Erythroblast (primary cell): ENCODE data around the gene LY6G6C.

Source experiments
- GATA1 ChIP-seq: IDR thresholded peaks from 2 replicates; pipeline ENCODE4 v1.6.1; 2011; ENCODE audit warnings: low read depth, mild to moderate bottlenecking, control low read depth, low read length, moderate library complexity
- POLR2A ChIP-seq: IDR thresholded peaks from 2 replicates; pipeline ENCODE4 v1.6.1; 2011; ENCODE audit warnings: mild to moderate bottlenecking, low read length

- no peak for TF ChIP-seq POLR2A
- TF ChIP-seq GATA1: no peak
Measured at GRCh38 chr6:31737315-31737990, 15.9 kb upstream of the LY6G6C start.
